Measurements from ENCODE around the gene SLC2A1.

DNA sequence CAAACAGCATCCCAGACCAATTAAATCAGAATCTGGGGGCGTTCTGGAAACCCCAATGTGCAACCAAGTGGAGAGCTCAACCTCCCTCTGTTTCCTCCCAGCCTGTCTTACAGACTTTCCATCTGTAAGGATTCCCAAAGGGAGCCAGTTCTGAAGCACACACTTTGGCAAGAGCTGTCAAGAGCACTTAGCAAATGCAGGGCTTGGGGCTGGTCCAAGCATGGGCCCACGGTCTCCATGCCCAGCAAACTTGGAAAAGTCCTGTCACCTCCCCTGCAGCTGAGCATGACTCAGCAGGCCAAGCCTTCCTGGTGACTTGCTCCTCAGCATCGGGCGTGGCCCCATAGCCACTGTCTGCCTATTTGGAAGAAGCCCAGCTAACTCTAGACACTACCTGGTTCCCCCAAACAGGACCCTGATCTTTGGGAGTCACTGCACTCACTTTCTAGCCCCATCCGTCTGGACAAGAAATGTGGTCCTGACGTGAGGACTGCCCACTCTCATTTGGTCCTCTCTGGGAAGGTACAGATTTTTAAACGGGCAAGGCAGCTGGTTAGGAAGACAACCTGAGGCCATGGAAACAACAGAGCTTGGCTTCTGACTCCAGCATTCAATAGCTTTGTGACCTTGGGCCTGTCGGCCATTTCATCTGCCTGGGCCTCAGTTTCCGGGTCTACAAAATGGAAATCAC is 16.9 kb downstream of the SLC2A1 start:
- TF ChIP-seq, protein P1, sequence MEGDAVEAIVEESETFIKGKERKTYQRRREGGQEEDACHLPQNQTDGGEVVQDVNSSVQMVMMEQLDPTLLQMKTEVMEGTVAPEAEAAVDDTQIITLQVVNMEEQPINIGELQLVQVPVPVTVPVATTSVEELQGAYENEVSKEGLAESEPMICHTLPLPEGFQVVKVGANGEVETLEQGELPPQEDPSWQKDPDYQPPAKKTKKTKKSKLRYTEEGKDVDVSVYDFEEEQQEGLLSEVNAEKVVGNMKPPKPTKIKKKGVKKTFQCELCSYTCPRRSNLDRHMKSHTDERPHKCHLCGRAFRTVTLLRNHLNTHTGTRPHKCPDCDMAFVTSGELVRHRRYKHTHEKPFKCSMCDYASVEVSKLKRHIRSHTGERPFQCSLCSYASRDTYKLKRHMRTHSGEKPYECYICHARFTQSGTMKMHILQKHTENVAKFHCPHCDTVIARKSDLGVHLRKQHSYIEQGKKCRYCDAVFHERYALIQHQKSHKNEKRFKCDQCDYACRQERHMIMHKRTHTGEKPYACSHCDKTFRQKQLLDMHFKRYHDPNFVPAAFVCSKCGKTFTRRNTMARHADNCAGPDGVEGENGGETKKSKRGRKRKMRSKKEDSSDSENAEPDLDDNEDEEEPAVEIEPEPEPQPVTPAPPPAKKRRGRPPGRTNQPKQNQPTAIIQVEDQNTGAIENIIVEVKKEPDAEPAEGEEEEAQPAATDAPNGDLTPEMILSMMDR (conservative IDR thresholded peaks at IDR 0.05): no peak
- no peak for TF ChIP-seq ZFX (IDR thresholded peaks at IDR 0.05)

Data from C4-2B (cell line).